Hepatic stellate cell (primary cell): ENCODE measurements around the gene TCF7L2.

ENCODE experiments used
- DNase-seq: peaks from one replicate; pipeline ENCODE4 v3.0.0; 2011; ENCODE audit warnings: low spot score

The TCF7L2 gene

DNA sequence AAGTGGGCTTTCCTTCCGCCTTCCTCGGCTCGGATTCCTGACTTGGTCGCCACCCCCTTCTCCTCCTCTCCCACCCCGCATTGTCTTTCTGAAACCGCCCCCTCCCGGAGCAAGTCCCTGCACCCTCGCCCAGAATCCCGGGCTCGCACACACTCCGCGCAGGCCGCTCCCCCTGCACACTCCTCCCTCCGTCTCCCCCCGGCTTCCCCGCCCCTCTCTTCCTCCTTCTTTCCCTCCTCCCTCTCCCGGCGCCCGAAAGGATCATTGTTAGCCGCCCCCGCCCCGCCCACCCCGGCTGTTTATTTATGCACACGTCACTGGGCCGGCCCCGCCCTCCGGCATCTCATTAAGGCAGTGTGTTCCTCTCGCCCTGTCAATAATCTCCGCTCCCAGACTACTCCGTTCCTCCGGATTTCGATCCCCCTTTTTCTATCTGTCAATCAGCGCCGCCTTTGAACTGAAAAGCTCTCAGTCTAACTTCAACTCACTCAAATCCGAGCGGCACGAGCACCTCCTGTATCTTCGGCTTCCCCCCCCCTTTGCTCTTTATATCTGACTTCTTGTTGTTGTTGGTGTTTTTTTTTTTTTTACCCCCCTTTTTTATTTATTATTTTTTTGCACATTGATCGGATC, at the start of gene TCF7L2:
TCF7L2 (plus strand) TSS at position 373 of the 633 bp plus-strand sequence. CDS start 510 bp downstream, outside the sequence.
- DNase-seq, result peak; percentile 85

DNA sequence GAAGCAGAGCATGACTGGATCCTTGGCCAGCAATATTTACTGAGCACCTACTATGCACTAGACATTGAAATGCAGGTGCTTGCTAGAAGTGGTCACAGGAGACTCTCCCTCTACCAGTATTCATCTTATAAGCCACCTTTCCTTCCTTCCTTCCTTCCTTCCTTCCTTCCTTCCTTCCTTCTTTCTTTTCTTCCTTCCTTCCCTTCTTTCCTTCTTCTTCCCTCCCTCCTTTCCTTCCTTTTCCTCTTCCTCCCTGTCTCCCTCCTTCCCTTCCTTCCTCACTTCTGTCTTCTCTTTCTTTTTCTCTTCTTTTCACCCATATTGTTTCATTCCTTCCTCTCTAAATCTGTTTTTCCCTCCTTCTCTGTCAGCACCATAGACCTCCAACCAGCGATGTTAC, 47.3 kb upstream of the TCF7L2 start:
- no peak for DNase-seq

DNA sequence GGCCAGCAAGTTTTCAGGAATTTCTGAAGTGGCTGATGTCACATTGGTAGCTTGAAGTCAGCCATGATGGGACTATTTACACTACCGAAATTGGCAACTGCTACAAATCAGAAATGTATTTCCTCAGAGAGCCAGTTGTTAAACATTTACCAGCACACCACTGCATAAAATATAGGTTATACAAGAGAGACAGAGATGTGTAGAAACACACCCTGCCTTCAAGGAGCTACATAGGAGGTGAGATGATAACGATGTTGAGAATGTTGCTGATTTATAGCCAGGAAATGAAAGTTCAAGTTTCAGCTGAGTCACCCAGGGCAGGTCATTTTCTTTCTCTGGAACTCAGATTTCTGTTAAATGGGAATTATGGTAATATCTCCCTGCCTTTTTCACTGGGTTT, 46.0 kb upstream of the TCF7L2 start:
- no peak for DNase-seq

DNA sequence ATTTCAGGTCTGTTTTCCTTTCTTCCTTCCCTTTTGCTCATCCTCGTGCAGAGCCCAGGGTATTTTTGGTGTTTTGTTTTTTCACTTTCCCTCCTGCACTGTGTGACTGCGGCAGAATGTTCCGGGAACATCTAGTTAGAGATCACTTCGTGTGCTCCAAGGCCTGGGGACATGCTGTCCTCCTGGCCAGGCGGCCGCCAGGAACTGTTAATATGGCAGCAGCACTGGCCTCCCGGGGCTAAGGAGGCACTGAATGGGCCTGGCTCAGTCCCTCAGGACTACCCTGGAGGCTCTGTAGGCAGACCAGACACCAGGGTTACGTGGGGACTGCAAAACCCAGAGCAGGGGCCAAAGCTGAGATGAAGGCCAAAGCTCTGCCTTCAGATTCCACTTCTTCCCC, 43.1 kb upstream of the TCF7L2 start:
- no peak for DNase-seq

DNA sequence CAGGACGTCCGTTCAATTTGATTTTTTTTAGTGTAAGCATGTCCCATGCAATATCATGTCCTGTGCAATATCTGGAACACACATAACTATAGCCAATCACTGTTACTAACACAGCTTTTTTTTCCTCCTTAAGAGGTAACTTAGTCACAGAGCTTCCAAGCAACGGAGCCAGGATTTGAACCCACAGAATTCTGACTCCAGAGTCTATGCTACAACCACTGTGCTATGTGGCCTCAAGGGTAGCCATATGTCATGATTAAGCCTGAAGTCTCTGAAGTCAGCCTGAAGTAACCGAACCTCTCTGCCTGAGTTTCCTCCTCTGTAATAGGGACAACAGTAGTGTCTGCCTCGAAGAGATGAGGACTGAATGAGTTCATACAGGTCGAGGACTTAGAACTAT, 42.2 kb upstream of the TCF7L2 start:
- DNase-seq, result no peak

DNA sequence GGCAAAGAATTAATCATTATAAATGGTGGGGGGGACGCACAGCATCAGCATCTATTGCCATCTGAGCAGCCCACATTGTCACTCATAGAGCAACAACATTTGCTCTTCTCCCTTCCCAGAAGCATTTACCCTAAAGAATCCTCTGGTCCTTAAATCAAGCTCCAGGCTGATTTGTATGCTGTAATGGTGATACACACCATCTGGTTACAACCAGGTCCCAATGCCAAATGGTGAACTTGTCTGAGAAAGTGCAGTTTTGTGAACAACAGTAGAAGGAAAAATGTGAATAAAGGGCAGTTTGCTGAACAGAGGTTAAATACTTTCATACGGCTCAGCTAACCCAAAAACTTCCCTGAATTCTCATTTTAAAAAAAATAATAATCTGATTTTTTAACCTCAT, 38.8 kb upstream of the TCF7L2 start:
- DNase-seq, result no peak

DNA sequence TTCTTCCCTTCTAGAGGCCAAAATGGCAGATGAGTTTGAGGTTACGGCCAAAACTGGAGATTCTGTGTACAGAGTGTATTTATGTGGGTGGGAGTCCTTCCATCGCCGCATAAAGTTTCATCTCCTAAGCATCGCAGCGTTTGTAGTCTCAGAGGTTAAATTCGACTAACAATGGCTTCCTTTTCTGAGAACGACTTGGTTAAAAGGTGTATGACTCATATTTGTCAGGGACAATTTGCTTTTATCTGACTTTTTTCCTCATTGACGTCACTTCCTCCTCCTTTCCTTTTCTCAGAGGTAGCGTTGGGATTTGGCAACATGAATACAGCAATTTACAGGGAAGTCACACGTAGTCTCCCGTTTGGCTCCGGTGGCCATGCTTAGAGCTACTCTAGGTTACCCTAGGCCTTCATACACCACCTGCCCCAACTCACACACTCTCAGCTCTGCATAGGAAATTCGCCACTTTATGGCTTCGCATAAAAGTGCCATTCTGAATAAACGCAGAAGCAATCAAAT, 37.6 kb upstream of the TCF7L2 start:
- DNase-seq, result no peak

DNA sequence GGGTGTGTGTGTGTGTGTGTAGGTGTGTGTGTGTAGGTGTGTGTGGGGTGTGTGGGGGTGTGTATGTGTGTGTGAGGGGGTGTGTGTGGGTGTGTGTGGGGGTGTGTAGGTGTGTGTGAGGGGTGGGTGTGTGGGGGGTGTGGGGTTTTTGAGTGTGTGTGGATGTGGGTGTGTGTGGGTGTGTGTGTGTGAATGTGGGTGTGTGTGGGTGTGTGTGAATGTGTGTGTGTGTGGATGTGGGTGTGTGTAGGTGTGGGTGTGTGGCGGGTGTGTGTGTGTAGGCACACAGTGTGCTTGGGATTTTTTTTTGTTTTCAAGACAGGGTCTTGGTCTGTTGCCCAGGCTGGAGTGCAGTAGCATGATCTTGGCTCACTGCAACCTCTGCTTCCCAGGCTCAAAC, 36.8 kb upstream of the TCF7L2 start:
- no peak for DNase-seq

DNA sequence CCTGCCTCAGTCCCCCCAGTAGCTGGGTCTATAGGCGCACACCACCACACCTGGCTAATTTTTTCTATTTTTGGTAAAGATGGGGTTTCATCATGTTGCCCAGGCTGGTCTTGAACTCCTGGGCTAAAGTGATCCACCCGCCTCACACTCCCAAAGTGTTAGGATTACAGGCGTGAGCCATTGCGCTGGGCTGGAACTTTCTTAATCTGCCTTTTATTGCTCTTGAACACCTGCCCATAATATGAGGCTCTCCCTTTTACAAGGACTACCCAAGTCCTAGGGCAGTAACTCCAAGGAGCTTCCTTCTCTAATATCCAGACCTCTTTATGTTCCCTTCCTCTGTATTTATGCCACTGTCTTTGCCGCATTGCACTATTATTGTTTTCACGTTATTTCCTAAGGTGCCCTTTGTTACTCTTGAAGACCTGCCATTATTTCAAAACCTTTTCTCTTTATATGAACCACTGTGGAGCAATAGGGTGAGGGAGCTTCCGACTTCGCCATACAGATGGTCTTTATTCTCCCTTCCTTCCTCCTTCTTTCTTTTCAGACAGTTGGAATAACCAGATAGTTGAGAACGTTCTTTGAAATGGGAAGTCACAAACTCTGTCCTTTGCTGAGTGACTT, 36.3 kb upstream of the TCF7L2 start:
- no peak for DNase-seq

DNA sequence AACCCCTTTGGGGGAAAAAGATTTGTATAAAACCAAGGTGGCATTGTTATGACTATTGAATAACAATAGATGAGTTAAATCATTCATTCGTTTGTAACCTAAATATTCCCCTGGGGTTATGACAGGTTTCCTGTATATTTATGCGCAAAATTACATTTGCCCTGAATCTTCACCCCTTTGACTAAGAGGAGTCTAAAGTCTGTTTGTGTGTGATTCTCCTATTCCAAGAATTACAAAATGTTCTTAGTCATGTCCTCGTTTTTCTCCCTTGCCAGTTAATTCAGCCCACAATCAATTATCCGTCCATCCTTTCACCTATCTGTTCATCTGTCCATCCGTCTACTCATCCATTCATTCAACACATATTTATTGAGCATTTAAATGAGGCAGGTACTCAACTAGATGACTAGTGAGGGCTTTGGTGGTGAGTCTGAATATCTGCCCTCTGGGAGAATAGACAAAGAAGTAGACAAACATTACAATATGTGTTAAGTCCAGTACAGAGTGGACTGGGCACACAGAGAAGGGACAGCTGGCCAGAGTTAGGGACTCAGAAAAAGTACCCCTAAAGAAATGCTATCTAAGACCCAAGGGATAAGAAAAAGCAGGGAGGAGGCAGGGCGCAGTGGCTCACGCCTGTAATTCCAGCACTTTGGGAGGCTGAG, 35.6 kb upstream of the TCF7L2 start:
- no peak for DNase-seq

DNA sequence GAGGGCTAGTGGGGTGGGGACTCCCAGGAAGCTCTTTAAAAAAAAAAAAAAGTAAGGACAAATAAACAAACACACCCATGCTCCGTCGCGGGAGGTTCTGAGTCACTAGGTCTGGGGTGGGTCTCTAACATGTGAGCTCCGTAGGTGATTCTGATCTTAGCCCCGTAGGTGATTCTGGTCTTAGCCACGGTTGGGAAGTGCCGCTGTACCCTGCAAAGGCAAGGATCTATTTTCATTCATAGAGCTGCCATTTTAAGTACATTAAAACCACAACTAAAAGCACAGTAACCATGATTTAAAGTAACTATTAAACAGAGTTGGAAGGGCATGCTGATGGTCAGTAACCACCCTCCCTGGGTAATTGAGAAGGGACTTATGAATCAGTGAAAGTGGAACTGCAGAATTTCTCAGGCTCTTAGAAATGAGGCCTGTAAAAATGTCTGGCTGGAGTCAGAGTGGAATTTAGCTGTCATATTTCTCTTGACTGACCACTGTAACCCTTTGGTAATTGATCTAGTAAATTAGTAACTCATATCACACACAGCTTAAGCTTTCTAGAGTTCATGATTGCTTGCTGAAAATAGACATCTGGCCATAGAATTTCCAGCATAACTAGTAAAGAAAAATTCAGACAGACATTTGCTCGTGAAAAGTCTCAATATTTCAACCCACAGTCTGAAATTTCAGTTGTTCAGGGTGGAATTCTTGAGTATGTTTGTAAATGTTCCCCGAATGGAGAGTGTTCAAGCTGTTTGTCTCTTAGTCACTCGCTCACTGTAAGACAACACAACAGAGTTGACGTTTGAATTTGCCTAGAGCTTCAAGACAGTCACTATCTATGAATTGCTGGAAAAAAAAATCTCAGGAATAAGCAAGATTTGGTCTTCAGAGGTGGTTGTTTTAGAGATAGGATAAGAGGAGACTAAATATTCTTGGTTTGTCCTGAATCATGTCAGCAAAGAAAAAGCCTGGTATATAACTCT, 34.2 kb upstream of the TCF7L2 start:
- peak; percentile 31 for DNase-seq

DNA sequence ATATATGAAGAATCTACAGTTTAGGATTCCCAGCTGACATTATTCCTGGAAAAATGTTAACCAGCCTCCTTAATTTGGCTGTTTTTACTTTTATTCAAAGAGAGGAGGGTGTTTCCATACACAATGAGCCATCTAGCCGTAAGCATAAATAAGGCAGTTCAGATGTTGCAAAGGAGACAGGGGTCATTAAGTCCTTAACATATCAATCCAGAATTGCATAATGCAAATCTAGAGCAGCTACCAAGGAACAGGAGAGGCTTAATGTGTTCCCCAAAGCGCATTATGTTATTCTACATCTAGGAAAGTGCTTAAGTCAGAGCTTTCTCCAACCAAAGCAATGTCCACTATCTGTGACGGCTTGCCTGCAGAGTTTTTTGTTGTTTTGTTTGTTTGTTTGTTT, 32.4 kb upstream of the TCF7L2 start:
- no peak for DNase-seq

DNA sequence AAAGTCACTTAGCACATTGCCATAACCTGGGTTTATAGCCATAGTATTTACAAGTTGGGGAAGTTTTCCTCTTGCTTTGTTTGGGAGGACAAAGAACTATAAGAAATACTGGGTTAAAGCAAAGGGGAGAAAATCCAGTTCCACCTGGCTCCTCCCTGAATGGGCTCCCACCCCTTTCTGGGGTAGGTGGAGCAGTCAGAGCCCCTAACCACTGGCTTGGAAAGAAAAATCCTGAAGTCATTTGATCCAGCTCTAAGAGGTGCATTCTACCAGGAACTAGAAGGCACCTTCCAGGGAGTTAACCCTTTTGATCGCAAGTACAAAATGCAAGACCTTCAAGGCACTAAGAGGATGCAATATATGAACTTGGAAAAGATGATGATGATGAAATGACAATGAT, 31.3 kb upstream of the TCF7L2 start:
- no peak for DNase-seq

DNA sequence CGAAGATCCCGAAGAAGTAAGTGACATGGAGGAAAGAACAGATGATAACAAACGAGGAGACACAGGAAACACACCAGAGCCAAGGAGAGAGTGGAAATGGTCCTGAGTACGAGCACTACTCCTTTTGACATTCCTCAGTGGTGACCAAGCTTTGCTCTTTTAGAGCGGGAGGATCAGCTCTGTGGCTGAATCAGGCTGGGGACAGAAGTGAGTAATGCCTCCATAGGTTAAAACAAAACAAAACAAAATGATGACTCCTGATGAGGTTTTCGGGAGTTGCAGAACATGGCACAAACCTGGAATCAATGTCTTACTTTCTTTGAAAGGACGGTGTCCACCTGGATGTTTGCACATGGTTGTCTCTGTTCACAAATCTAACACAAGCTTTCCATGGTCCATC, 30.3 kb upstream of the TCF7L2 start:
- DNase-seq, result peak; percentile 69

DNA sequence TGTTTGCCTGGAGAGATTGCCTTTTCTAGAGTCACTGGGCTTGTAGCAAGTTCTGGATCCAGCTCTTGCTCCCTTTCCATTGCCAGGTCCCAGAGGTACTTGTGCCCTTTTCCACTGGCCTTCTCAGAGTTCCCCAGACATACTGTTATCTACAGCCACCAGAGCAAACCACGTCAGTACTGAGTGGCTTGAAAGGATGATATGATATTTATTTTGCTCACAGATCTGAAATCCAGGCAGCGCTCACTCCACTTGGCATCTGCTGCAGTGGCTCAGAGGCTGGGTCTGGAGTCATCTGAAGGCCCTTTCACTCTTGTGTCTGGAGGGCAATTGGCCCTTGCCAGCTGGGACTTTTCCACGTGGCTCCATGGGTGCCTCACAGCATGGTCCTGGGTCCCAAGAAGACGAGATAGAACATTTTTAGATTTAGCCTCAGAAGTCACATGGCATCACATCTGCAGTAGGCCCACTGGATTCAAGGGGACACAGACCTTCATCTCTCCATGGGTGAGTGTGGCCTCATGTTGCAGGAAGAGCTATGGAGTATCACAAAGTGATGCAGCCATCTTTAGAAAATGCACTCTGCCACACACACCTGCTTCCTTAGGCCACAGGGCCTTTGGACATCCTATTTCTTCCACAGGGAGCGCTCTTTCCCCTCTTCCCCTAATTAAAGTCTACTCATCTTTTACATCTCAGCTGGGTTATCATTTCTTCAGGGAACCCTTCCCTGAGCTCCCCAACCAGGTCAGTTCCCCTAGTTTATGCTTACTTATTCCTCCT, 22.9 kb upstream of the TCF7L2 start:
- DNase-seq, result no peak

DNA sequence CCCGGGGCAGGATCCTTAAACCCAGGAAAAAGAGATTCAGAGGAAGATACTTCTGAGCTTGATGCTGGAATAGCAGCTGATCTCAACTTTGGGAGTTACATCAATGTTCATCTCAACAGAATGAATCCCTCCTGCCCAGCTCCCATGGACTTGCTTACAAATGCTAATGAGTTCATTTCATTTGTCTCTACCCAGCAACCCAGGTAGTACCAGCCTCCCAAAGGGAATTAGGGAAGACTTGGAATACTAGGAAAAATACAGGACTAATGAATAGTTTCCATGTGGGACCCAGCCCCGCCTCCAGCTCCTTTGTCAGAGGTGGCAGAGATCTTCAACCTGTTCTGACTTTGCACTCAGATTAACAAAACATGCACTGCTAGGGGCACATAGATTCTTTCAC, 22.1 kb upstream of the TCF7L2 start:
- DNase-seq, result no peak

DNA sequence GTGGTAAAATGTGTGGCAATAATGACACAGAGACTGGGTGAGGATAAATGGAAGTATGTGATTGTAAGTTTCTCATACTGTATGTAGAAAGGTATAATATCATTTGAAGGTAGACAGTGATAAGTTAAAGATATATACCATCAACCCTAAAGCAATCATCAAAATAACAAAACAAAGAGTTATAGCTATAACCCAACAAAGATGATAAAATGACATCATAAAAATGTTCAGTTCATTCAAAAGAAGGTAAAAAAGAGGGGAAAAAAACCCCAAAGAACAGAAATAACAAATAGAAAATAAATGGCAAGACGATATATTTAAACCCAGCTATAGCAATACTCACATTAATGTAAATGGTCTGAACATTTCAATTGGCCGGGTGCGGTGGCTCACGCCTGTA, 17.4 kb upstream of the TCF7L2 start:
- DNase-seq, result no peak

DNA sequence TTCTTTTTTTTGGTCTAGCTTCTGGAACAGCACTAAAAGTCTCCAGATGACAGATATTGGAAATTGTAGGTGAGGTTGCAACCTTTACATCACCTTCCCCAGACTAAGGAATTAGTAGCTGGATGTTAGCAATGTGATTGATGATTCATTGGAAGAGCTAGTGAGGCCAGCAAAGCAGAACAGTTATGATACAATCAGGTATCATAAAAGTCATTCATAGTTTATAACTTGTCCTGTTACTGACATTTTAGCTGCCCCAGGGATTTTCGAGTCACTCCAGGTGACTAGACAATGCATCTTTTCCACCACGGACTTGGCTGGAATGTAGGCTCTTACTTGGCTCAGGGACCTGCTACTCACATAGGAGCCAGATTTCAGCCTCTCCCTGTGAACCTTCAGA, 15.9 kb upstream of the TCF7L2 start:
- no peak for DNase-seq

DNA sequence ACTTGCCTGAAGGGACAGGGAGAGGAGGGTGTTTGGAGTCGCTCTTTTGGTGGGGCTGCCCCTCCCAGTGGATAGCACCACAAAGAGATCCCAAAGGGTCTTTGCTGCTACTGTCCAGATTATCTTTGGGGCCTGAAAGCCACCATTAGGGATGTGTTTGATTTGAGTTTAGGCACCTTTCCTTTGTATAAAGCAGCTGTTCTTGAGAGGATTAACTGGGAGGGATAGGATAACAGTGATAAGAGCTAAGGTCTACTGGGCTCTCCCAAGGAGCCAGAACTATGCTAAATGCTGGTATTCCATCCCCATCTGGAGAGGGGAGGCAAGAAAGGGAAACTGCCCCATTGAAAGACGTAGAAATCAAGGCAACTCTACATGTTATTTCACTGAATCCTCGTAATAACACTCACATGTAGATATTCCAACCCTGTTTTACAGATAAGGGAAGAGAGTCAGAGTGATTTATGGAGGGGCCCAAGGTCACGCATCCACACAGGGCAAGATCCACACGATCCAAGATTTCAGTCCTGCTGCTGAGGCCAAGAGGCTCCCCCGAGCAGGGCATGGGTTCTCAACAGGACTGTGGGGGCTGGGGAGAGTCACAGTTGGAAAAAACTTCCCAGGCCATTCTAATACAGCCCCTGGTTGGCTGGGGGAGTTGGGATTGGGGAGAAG, 11.1 kb upstream of the TCF7L2 start:
- no peak for DNase-seq

DNA sequence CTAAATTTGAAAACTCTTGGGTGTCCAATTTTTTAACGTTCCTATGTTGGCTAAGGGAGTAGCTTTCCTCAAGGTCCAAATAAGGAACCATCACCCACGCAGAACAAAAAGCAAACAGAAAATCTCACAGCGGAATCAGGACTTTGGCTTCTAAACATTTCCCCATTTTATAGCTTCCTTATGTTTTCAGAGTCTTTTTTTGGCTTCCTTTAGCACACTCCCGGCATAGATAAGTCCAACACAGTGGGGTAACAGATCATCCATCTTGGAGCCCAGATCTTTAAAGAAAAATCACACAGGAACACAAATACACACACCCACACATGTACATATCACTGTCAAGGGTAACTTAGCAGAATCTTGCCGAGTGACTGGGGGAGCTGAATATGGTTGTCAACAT, 4.2 kb upstream of the TCF7L2 start:
- DNase-seq, result no peak

DNA sequence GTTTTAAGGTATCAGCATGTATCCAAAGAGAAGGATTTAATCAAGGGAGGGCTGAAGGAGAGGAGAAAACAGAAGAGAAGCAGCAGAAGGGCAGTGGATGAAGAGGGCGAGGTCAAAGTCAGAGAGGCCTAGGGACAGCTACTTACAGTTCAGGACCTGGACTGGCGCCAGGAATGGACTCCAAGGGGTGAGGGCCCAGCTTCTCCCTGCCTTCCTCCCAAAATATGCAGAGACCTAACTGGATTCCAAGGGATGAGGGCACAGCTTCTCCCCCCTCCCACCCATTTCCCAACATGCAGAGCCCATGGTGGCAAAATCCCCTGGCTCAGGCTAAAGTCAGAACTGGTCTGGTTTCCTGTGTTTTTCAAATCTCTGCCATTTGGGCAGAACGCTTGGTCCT, 3.4 kb upstream of the TCF7L2 start:
- no peak for DNase-seq
